Cardiac fibroblast (primary cell): ENCODE measurements around the gene RHEBL1.

Source experiments
- DNase-seq, 2 donors: peaks; one replicate each; pipeline versions ENCODE4 v3.0.0 to v3.0.0-alpha.2; 2010; ENCODE audit warnings: low read depth in 2 of 2
- H3K4me3 ChIP-seq, 2 donors: replicated peaks in 1 of 2; 1 replicate in 1 of 2; 2 replicates in 1 of 2; pipeline ENCODE4 v1.5.1; 2011; ENCODE audit warnings: low read depth in 2 of 2, low read length in 2 of 2, mild to moderate bottlenecking in 2 of 2, moderate library complexity in 1 of 2
- TF ChIP-seq, protein P1 (sequence below): IDR thresholded peaks from one replicate; pipeline ENCODE4 v1.5.1; 2011; ENCODE audit warnings: low read depth, mild to moderate bottlenecking, low read length, inconsistent platforms

Gene RHEBL1

DNA sequence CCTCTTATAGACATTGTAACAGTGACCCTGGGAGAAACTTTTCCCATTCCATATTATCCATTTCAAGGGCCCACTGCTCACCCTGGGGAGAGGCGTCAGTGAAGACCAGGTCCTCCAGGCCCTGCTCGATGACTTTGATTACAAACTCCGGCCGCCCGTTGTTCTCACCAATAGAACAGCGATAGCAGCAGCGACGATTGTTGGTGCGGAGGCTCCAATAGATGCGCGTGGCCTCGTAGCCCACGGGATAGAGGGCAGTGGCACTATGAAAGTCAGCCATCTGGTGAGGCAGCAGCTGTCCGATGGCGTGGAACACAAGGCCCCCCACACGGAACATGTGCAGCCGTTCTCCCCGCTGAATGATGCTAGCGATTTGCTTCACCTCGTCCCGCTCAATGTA is 43.7 kb downstream of the RHEBL1 start:
- TF ChIP-seq, protein P1, sequence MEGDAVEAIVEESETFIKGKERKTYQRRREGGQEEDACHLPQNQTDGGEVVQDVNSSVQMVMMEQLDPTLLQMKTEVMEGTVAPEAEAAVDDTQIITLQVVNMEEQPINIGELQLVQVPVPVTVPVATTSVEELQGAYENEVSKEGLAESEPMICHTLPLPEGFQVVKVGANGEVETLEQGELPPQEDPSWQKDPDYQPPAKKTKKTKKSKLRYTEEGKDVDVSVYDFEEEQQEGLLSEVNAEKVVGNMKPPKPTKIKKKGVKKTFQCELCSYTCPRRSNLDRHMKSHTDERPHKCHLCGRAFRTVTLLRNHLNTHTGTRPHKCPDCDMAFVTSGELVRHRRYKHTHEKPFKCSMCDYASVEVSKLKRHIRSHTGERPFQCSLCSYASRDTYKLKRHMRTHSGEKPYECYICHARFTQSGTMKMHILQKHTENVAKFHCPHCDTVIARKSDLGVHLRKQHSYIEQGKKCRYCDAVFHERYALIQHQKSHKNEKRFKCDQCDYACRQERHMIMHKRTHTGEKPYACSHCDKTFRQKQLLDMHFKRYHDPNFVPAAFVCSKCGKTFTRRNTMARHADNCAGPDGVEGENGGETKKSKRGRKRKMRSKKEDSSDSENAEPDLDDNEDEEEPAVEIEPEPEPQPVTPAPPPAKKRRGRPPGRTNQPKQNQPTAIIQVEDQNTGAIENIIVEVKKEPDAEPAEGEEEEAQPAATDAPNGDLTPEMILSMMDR: no peak
- DNase-seq: no peak

DNA sequence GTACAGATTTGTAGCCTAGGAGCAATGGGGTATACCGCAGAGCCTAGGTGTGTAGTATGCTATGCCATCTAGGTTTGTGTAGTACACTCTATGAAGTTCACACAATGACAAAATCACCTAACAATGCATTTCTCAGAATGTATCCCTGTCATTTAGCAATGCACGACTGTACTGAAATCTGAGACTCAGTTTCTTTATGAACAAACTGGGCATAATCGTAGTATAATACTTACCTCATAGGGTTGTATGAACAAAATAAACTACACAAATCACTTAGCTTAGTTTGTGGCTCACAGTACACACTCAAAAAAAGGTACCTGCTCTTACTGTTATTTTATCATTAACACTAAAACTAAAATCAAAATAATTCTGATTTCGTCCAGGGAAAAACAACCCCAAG is 44.3 kb downstream of the RHEBL1 start:
- DNase-seq: no peak
- no peak overlapping the region for H3K4me3 ChIP-seq
- TF ChIP-seq, protein P1: no peak

More for the DNA sequence above, 43.7 kb downstream of the RHEBL1 start:
- no peak overlapping the region for H3K4me3 ChIP-seq

DNA sequence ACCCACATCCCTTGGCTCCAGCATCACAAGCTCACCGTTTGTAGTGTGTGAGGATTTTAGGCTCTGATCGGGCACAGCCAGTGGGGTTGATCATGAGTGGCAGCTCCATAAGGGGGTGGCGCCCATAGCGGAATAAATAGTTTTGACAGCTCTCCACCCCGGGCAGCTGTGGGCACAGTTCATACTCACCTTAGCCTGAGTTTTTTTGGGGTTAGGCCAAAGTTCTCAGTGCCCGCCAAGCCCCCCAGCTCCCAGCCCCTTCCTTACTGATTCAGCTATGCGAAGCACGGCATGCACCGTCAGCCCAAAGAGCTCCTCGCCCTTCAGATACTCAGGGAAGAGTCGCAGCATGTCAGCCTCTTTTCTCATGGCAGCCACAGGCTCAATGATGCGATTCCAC is 45.2 kb downstream of the RHEBL1 start:
- no peak overlapping the region for H3K4me3 ChIP-seq
- no peak for DNase-seq
- TF ChIP-seq, protein P1: no peak

DNA sequence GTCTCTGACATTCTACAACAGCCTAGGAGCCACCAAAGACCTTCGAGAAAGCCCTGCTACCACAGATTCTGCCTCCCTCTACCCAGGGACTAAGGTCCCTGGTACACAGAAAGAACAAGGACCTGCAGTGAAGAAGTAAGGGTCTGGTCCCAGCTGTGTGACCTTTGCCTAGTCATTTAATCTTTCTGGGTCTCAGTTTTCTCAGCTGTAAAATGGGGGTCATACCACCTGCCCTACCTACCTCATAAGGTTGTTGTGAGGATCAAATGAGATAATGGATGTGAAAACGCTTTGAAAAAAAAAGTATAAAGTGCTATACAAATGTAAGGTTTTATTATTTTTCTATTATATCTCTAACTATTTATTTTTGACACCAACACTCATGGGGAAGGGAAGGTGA is 46.0 kb downstream of the RHEBL1 start:
- TF ChIP-seq, protein P1: no peak
- no peak overlapping the region for H3K4me3 ChIP-seq
- no peak for DNase-seq

DNA sequence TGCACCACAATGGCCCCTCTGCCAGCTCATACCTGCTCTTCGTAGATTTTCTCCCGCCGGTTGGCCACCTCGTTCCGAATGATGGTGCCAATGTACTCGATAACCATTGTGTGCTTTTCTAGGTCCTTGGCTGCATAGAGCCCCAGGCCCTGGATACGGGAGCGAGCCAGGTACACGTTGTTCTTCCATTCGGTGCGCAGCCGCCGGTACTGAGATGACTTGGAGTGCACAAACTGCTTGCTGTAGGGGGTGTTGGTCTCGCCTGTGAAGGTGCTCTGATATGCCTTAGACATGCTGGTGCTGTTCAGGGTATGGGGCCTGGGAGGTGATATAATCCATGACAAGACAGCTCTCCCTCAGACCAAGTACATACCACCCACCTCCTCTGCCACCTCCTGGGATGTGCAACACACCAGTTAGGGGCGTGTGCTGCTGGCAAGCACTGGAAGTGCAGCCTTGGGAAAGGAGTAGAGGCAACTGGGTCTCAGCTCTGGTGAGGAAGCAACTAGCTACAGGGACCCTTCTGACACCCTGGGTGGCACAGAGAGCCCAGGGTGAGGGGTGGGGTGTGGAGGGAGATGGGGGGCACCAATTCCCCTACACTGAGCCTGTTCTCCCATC is 47.1 kb downstream of the RHEBL1 start:
- no peak for DNase-seq
- no peak overlapping the region for H3K4me3 ChIP-seq
- TF ChIP-seq, protein P1: no peak

DNA sequence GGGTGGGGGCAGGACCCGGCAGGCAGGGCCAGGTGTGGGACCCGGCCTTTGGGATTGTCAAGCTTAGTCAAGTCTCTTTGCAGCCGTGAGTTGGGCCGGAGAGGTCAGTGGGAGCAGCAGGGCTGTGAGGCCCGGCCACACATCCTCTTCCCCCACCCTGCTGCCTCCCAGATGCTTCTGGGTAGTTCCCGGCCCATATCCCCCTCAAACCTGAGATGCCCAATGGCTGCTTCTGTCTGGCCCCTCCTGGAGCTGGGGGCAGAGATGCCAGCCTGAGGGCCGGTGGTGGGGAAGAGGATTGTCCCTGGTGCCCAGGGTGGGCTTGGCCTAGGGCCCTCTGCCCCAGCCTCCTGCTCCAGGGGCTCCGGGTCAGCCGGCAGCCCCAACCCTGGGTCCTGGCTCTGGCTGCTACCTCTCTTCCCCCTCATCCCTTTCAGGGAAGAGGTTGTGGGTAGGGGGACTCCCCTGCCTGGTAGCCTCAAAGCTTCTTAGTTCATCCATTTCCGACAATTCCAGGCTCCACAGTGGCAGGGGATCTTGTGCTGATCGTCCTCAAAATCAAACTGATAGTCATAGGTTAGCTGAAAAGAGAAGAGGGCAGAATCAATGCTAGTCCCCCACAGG is 48.4 kb downstream of the RHEBL1 start:
- no peak for DNase-seq
- H3K4me3 ChIP-seq: no peak overlapping the region
- TF ChIP-seq, protein P1: no peak
